OCI-LY7 (cell line): Measurements from ENCODE around the gene KAT2A.

Experiments used
- CTCF ChIP-seq: fragments of 200-600 bp; sonication (generic); conservative IDR thresholded peaks from 2 replicates; pipeline ENCODE4 v1.5.1; 2014; ENCODE audit warnings: mild to moderate bottlenecking, antibody characterized with exemption, low read length, moderate library complexity, mixed read lengths
- EZH2phosphoT487 ChIP-seq: fragments of 200-600 bp; sonication (generic); IDR thresholded peaks from 2 replicates; pipeline ENCODE4 v1.6.1; 2018; ENCODE audit warnings: low read depth, borderline replicate concordance, mild to moderate bottlenecking, mixed run types, antibody characterized with exemption, low read length, moderate library complexity, mixed read lengths

- TF ChIP-seq CTCF (no peak), EZH2phosphoT487 (no peak)
These were observed 34.0 kb downstream of the KAT2A start for GRCh38 chr17:42087042-42087701.
